ENCODE data around the gene TCL1B. TPM values are rescaled to one million over a fixed set of nuclear protein-coding genes. Genes with fewer than 3 reads are reported as not detected.

TCL1B gene
- total and polyA plus RNA-seq, 2 donors (not counting 3 experiments of a cell fraction or from before 2014, with no cell fraction given) = not detected

DNA sequence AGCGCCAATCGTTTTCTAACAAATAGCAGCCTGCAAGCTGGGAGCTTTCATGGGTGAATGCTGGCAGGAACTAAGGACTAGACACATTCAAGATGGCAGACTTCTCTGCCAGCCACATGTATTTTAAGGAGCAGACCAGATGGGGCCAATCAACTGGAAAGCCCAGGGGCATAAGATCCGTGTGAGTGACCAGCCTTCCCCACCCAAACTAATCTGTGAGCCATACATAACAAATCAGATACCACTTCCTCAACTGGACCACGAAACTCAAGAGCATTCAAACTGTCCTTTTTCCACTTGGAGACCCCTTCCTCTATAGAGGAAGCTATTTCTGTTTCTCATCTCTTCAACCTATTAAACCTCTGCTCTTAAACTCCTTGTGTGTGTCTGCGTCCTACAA, 9.7 kb downstream of the TCL1B start:
- H3K4me2 ChIP-seq (ENCODE audit: insufficient read depth, low read length) = no peak overlapping the region
- H3K27me3 ChIP-seq (ENCODE audit: control insufficient read depth in 2 of 2, insufficient read depth in 2 of 2, low read length in 2 of 2) = no peaks in the 10 kb centered on the region
- H3K4me1 ChIP-seq (ENCODE audit: control insufficient read depth, extremely low read depth, insufficient read depth, low read length) = no peaks in the 10 kb centered on the region
- intact Hi-C loops (cut with micrococcal nuclease) = no loop called here
- H3K9ac ChIP-seq (replicated peaks; ENCODE audit: extremely low read depth, insufficient read depth, low read length) = no peak overlapping the region
- no peak overlapping the region for H3K27ac ChIP-seq (ENCODE audit: insufficient read depth, low read depth, low read length)
- TF ChIP-seq, protein P1, sequence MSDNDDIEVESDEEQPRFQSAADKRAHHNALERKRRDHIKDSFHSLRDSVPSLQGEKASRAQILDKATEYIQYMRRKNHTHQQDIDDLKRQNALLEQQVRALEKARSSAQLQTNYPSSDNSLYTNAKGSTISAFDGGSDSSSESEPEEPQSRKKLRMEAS (IDR thresholded peaks at IDR 0.05; ENCODE audit: insufficient read depth, insufficient read length) = no peak
- dilution Hi-C loops (cut with MboI; ENCODE audit: extremely low pct_ligation_motif_present, low sequenced_read_pairs) = no loop called here
- BruUV-seq (replicated peaks) = no TSS peak
- POLR2A ChIA-PET = no interaction called here
- no peak overlapping the region for H3K4me3 ChIP-seq (replicated peaks in 1 of 3; ENCODE audit: insufficient read depth in 1 of 3, low read depth in 1 of 3, low read length in 3 of 3)
- H3K9me3 ChIP-seq (replicated peaks; ENCODE audit: control insufficient read depth, insufficient read depth, low read length) = no peaks in the 10 kb centered on the region
- H3K79me2 ChIP-seq (ENCODE audit: control insufficient read depth, insufficient read depth, low read length) = no peaks in the 10 kb centered on the region
- no peak overlapping the region for H2AFZ ChIP-seq (ENCODE audit: low read depth, low read length)
- no peaks in the 10 kb centered on the region for H4K20me1 ChIP-seq (replicated peaks; ENCODE audit: control insufficient read depth, extremely low read depth, insufficient read depth, low read length)
- FAIRE-seq (no peak), DNase-seq (ENCODE audit: low read depth, low spot score) (no peak)
- H3K9me1 ChIP-seq (replicated peaks; ENCODE audit: control insufficient read depth, extremely low read depth, insufficient read depth, low read length) = no peaks in the 10 kb centered on the region
- CTCF ChIA-PET = interaction anchor here (0.6 kb wide), 1 partner anchor 41 kb away, joined by 3 read pairs; no protein-coding TSS in a partner anchor
- H3K36me3 ChIP-seq (ENCODE audit: control insufficient read depth in 2 of 2, extremely low read depth in 1 of 2, insufficient read depth in 2 of 2, low read length in 2 of 2) = no peaks in the 10 kb centered on the region

DNA sequence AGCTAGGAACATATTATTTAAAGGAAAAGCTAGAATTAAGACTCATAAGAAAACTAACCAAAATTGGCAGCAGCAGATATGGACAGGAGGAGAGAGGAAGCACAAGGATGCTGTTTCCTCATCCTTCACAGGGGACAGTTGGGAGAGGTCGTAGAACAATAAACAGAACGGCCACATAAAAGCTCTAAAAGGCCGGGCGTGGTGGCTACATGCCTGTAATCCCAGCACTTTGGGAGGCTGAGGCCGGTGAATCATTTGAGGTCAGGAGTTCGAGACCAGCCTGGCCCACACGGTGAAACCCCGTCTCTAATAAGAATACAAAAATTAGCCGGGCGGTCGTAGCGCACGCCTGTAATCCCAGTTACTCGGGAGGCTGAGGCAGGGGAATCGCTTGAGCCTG, 10.5 kb downstream of the TCL1B start:
- dilution Hi-C loops (cut with MboI; ENCODE audit: extremely low pct_ligation_motif_present, low sequenced_read_pairs) = no loop called here
- H3K27ac ChIP-seq (ENCODE audit: insufficient read depth, low read depth, low read length) = no peak overlapping the region

More for the DNA sequence above, 10.5 kb downstream of the TCL1B start:
- POLR2A ChIA-PET = no interaction called here
- FAIRE-seq (no peak), DNase-seq (ENCODE audit: low read depth, low spot score) (no peak)
- Histone ChIP-seq H4K20me1 (replicated peaks; ENCODE audit: control insufficient read depth, extremely low read depth, insufficient read depth, low read length) (no peaks in the 10 kb centered on the region), H3K9me1 (replicated peaks; ENCODE audit: control insufficient read depth, extremely low read depth, insufficient read depth, low read length) (no peaks in the 10 kb centered on the region), H3K9me3 (replicated peaks; ENCODE audit: control insufficient read depth, insufficient read depth, low read length) (no peaks in the 10 kb centered on the region), H3K79me2 (ENCODE audit: control insufficient read depth, insufficient read depth, low read length) (no peaks in the 10 kb centered on the region), H3K4me1 (ENCODE audit: control insufficient read depth, extremely low read depth, insufficient read depth, low read length) (no peaks in the 10 kb centered on the region), H2AFZ (ENCODE audit: low read depth, low read length) (no peak overlapping the region), H3K36me3 (ENCODE audit: control insufficient read depth in 2 of 2, extremely low read depth in 1 of 2, insufficient read depth in 2 of 2, low read length in 2 of 2) (no peaks in the 10 kb centered on the region), H3K4me2 (ENCODE audit: insufficient read depth, low read length) (no peak overlapping the region), H3K4me3 (replicated peaks in 1 of 3; ENCODE audit: insufficient read depth in 1 of 3, low read depth in 1 of 3, low read length in 3 of 3) (no peak overlapping the region), H3K27me3 (ENCODE audit: control insufficient read depth in 2 of 2, insufficient read depth in 2 of 2, low read length in 2 of 2) (no peaks in the 10 kb centered on the region), H3K9ac (replicated peaks; ENCODE audit: extremely low read depth, insufficient read depth, low read length) (no peak overlapping the region)
- no peak for TF ChIP-seq GATA2 (IDR thresholded peaks at IDR 0.05; ENCODE audit: insufficient read depth, insufficient read length, low read depth, low read length)
- TF ChIP-seq, protein P1 (IDR thresholded peaks at IDR 0.05; ENCODE audit: insufficient read depth, insufficient read length) = no peak
- TF ChIP-seq MYC (IDR thresholded peaks at IDR 0.05; ENCODE audit: low read depth, low read length) = no peak
- BruUV-seq (replicated peaks) = no TSS peak
- CTCF ChIA-PET = no interaction called here
- intact Hi-C loops (cut with micrococcal nuclease) = no loop called here

Data from endothelial cell of umbilical vein (primary cell).